NCI-H460 (cell line): ENCODE measurements around the gene CPNE7. TPM values are rescaled to one million over a fixed set of nuclear protein-coding genes. Genes with fewer than 3 reads are reported as not detected.

Source experiments
- DNase-seq: peaks from one replicate; pipeline ENCODE4 v3.0.0-alpha.2; 2016; ENCODE audit warnings: low read depth; ENCODE audit errors: extremely low read depth
- polyA plus RNA-seq: library from polyadenylated mRNA; depleted of rRNA; stranded (reverse); fragments of >200 nt; gene quantifications from 2 replicates; pipeline ENCODE4 v1.2.3, GENCODE V29; 2014; cell fraction: nucleus; rRNA removed
- total RNA-seq: library from RNA; depleted of rRNA; stranded (reverse); fragments of >200 nt; shearing (Covaris generic); gene quantifications from 2 replicates; pipeline ENCODE4 v1.2.3, GENCODE V29; 2014; rRNA removed

CPNE7 gene
- total RNA-seq: 38.5 and 43.1 TPM in 2 replicates
- 519 and 567 TPM in 2 replicates for polyA plus RNA-seq

DNA sequence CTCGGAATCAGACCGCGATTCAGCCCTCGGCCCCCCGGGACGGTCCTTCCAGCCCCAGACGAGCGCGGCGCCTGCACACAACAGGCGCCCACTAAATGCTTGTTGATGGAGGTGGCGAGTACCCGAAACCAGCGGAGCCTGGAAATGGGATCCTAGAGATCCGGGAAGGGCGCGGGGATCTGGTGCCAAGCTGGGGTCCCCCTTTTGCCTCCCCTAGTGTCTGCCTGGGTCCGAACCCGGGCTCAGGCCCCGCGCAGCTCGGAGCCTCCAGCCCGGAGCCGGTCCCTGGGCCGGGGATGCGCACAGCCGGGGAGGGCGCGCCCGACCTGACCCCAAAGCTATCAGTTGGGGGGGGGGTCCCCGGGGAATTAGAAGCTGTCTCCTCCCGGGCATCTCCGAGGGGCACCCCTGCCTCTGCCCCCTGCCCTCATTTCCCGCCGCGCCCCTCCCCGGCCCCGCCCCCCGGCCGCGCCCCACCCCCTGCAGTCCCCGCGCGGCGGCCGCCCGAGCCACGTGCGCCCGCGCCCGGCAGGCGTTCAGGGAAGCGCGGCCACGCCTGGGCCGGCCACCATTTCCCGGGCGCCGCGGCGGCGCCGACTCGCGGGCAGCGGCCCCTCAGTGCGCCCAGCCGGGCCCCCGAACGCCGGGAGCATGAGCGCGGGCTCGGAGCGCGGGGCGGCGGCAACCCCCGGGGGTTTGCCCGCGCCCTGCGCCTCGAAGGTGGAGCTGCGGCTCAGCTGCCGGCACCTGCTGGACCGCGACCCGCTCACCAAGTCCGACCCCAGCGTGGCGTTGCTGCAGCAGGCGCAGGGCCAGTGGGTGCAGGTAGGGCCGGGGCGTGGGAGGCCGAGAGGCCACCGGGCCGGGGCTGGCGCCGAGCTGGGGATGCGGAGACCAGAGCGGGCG, at the start of gene CPNE7:
Gene CPNE7, plus strand, starts transcription at position 512 of the 906 bp plus-strand sequence. Its CDS starts 140 bp downstream, at position 652.
- no peak for DNase-seq

GRCh38 chr16:89529097-89529496, 46.5 kb upstream of the CPNE7 start:
- no peak for DNase-seq

DNA sequence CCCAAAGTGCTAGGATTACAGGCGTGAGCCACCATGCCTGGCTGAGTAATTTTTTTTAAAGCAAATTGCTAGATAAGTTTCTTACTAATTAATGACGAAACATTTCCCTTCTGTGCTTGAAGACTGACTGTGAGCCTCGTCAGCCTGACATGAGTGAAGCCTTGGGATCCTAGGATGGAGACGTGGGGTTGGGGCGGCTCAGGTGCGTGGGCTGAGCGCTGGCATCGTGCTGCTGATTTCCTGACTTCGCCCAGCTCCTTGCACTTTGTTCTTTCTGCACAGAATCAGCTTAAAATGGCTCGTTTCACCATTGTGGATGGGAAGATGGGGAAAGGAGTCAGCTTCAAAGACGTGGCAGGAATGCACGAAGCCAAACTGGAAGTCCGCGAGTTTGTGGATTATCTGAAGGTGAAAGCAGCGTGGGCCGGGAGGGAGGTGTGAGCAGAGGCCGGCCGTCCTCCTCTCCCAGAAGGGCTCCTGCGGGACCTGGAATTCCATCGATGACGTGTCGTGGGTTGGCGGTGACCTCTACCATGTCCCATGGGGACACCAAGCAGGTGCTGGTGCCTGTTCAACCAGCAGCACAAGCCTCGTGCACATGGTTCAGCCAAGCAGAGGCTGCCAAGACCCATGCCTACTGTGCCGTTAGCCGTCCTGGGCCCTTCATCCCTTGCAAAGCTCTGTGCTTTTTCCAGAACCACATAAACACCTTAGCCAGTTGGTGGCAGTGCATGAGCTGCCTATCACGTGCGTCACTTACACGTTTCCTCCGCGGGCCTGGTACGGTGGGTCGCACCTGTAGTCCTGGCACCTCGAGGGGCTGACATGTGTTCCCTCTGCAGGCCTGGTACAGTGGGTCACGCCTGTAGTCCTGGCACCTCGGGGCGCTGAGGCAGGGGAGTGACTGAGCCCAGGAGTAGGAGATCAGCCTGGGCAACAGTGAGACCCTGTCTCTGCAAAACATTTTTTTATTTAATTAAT, 44.9 kb upstream of the CPNE7 start:
- no peak for DNase-seq

DNA sequence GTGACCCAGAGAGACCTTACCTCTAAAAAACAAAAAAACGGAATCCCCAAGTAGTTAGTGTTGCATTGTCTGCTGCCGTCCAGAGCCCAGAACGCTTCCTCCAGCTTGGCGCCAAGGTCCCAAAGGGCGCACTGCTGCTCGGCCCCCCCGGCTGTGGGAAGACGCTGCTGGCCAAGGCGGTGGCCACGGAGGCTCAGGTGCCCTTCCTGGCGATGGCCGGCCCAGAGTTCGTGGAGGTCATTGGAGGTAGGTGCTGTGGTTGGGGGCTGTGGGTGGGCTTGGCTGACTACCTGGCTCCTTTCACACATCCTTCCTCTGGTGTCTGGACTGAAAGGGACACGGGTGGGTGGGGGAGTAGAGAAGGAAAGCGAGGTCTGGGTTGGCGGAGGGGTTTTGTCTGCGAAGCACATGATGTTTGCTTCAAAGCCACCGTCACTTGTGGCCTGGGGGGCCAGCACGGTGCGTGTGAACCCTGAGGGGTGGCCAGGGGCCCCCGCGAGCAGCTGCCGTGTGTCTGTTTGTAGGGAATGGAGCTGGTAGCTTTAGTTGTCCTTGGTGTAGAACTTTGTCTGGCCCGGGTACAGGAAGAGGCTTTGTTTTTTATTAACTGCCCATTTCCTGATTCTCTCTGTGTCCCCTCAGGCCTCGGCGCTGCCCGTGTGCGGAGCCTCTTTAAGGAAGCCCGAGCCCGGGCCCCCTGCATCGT, 43.6 kb upstream of the CPNE7 start:
- no peak for DNase-seq

GRCh38 chr16:89534252-89534756, 41.3 kb upstream of the CPNE7 start:
- no peak for DNase-seq

GRCh38 chr16:89536371-89536770, 39.2 kb upstream of the CPNE7 start:
- DNase-seq: no peak

DNA sequence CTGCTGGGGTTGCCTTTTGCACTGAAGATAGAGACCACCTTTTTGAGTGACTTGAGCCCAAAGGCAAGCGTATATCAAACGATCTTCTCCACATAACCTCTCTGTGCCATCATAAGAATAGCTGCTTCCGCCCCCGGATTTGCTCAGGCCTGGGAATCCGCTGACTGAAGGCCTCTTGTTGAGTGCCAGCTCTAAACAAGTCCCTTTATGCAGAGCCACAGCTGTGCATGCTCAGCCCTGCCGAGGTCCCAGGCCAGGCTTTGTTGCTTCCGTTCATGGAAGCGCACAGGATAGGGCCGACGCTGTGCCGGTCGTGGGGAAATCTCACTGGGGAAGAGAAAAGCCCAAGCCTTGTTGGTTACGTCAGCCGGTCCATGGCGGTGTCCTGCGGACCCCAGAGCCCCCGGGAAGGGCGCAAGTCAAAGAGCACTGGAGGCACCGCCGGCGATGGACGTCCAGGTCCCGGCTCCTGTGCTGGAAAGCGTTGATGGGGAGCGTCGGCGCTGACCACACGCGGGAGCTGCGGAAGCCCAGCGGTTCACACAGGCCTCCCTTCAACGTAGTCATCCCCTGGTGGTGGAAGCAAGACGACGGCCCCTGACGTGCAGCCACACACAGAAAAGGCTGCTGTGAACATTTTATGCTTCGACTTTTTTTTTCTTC, 38.5 kb upstream of the CPNE7 start:
- DNase-seq: no peak

DNA sequence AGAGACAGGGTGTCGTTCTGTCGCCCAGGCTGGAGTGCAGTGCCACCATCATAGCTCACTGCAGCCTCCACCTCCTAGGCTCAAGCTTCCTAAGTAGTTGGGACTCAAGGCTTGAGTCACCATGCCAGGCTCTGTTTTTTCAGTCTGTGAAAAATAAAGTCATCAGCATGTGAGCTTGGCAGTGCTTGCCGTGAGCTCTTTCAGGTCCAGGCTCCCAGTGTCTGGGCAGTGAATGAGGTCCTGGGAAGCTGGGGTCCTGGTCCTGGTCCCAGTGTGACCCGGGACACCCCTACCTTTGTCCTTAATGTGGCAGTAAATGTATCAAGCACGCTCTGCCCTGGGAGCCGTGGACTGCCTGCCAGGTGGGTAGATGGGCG, 38.0 kb upstream of the CPNE7 start:
- DNase-seq: no peak

GRCh38 chr16:89538286-89538685, 37.3 kb upstream of the CPNE7 start:
- no peak for DNase-seq

- DNase-seq: no peak
Observed at GRCh38 chr16:89540557-89540956, 35.0 kb upstream of the CPNE7 start.

DNA sequence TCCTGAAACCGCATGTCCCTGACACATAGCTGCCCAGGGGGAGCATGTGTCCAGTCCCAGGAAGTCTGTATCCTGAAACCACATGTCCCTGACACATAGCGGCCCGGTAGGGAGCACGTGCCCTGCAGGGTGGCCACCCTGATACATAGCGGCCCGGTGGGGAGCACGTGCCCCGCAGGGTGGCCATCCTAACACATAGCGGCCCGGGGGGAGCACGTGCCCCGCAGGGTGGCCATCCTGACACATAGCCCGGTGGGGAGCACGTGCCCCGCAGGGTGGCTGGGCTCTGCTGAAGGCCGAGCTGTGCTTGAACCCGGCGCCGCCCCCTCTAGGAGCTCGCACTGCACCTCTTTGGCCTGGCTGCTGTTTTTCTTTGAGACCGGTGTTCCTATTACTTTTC, 33.8 kb upstream of the CPNE7 start:
- DNase-seq: no peak

DNA sequence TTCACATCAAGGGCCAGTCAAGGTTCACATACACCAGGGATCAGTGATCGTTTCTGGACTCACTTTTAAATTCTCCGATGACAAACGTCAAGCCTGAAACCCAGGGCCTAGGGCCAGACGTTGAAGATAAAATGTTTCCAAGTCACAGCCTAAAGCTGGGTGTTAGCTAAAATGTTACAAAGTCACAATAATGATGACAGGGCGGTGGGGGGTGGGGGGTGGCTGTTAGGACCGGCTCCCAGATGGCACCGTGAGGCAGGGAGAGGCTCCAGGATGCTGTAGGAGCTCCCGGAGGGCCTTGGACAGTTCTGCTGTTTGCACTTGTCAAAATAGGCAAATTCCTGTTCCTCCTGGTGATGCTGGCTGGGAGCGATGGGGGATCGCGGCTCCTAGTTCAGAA, 31.4 kb upstream of the CPNE7 start:
- no peak for DNase-seq

- no peak for DNase-seq
Observed at GRCh38 chr16:89544713-89545043, 30.9 kb upstream of the CPNE7 start.

- no peak for DNase-seq
Observed at GRCh38 chr16:89545044-89545830, 30.3 kb upstream of the CPNE7 start.

DNA sequence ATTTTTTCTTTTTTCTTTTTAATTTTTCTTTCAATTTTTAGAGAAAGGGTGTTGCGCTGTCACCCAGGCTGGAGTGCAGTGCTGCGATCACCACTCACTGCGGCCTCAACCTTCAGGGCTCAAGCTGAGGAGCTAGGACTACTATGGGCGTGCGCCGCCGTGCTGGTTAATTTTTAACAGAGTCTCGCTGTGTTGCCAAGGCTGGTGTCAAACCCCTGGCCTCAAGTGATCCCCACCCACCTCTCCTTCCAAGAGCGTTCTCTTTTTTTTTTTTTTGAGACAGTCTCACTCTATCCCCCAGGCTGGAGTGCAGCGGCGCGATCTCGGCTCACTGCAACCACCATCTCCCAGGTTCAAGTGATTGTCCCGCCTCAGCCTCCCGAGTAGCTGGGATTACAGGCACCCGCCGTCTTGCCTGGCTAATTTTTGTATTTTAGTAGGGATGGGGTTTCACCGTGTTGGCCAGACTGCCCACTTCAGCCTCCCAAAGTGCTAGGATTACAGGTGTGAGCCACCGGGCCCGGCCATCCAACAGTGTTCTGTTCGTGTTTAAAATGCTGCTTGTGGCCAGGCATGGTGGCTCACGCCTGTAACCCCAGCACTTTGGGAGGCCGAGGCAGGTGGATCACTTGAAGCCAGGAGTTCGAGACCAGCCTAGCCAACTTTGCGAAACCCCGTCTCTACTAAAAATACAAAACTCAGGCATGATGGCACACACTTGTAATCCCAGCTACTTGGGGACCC, 29.6 kb upstream of the CPNE7 start:
- DNase-seq: no peak

- no peak for DNase-seq
Observed at GRCh38 chr16:89546781-89547180, 28.8 kb upstream of the CPNE7 start.

GRCh38 chr16:89547291-89547690, 28.3 kb upstream of the CPNE7 start:
- DNase-seq: no peak

- no peak for DNase-seq
Observed at GRCh38 chr16:89547860-89548259, 27.7 kb upstream of the CPNE7 start.
